ENCODE measurements around the gene LRRC56. TPM values are rescaled to one million over a fixed set of nuclear protein-coding genes. Genes with fewer than 3 reads are reported as not detected.

The LRRC56 gene
- total RNA-seq, 1 experiment from 2014 or later: 0.37 TPM

DNA sequence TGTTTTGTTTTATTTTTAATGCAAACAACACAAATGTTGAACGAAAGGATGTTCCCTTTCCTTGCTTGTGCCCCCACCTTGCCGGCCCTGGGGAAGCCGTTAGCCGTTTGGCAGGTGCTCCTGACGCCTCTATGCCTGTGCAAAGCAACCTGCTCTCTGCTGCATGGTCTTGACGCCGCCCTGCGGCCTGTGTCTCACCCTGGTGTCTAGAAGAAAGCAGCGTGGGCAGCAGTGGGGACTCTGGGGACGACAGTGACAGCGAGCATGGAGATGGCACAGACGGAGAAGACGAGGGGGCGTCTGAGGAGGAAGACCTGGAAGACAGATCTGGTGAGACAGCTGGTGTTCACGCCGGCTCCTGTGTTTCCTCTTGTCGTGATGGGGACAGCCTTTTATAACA, 44.4 kb downstream of the LRRC56 start:
- Histone ChIP-seq H3K4me2 (ENCODE audit: low read depth, low read length, poor library complexity, severe bottlenecking) (no peak overlapping the region), H3K9ac (ENCODE audit: low read length) (no peak overlapping the region), H3K4me1 (ENCODE audit: low read length) (peaks cover 12% of the 10 kb centered on the region), H3K79me2 (ENCODE audit: low read length) (peaks cover 65% of the 10 kb centered on the region), H2AFZ (ENCODE audit: low read length) (no peak overlapping the region), H4K20me1 (ENCODE audit: insufficient read depth, low read depth, low read length) (peaks cover 46% of the 10 kb centered on the region), H3K9me2 (replicated peaks; ENCODE audit: insufficient read depth, low read length) (no peaks in the 10 kb centered on the region), H3K9me3 (ENCODE audit: low read length) (no peaks in the 10 kb centered on the region), H3K36me3 (ENCODE audit: insufficient read depth, low read length) (peaks cover 20% of the 10 kb centered on the region), H3K4me3 (ENCODE audit: low read length) (no peak overlapping the region), H3K27me3 (ENCODE audit: low read length) (no peaks in the 10 kb centered on the region), H3K27ac (ENCODE audit: low read length) (no peak overlapping the region)
- DNase-seq: no peak

- no peaks in the 10 kb centered on the region for H3K27me3 ChIP-seq (ENCODE audit: low read length)
- H3K27ac ChIP-seq (ENCODE audit: low read length): no peak overlapping the region
- peaks cover 23% of the 10 kb centered on the region for H3K36me3 ChIP-seq (ENCODE audit: insufficient read depth, low read length)
- H2AFZ ChIP-seq (ENCODE audit: low read length): no peak overlapping the region
- peaks cover 24% of the 10 kb centered on the region for H4K20me1 ChIP-seq (ENCODE audit: insufficient read depth, low read depth, low read length)
- H3K9ac ChIP-seq (ENCODE audit: low read length): no peak overlapping the region
- H3K4me2 ChIP-seq (ENCODE audit: low read depth, low read length, poor library complexity, severe bottlenecking): no peak overlapping the region
- no peaks in the 10 kb centered on the region for H3K4me1 ChIP-seq (ENCODE audit: low read length)
- H3K4me3 ChIP-seq (ENCODE audit: low read length): no peak overlapping the region
- H3K9me2 ChIP-seq (replicated peaks; ENCODE audit: insufficient read depth, low read length): no peaks in the 10 kb centered on the region
- peaks cover 42% of the 10 kb centered on the region for H3K79me2 ChIP-seq (ENCODE audit: low read length)
- H3K9me3 ChIP-seq (ENCODE audit: low read length): no peaks in the 10 kb centered on the region
- DNase-seq: no peak
Observed at GRCh38 chr11:584287-584686, 47.0 kb downstream of the LRRC56 start.

- DNase-seq: no peak
- no peaks in the 10 kb centered on the region for H3K9me2 ChIP-seq (replicated peaks; ENCODE audit: insufficient read depth, low read length)
- H3K27ac ChIP-seq (ENCODE audit: low read length): no peak overlapping the region
- peaks cover 19% of the 10 kb centered on the region for H3K36me3 ChIP-seq (ENCODE audit: insufficient read depth, low read length)
- H3K4me2 ChIP-seq (ENCODE audit: low read depth, low read length, poor library complexity, severe bottlenecking): no peak overlapping the region
- no peaks in the 10 kb centered on the region for H3K4me1 ChIP-seq (ENCODE audit: low read length)
- no peaks in the 10 kb centered on the region for H3K27me3 ChIP-seq (ENCODE audit: low read length)
- no peaks in the 10 kb centered on the region for H3K9me3 ChIP-seq (ENCODE audit: low read length)
- no peak overlapping the region for H3K9ac ChIP-seq (ENCODE audit: low read length)
- peaks cover 27% of the 10 kb centered on the region for H3K79me2 ChIP-seq (ENCODE audit: low read length)
- H2AFZ ChIP-seq (ENCODE audit: low read length): no peak overlapping the region
- H3K4me3 ChIP-seq (ENCODE audit: low read length): no peak overlapping the region
- H4K20me1 ChIP-seq (ENCODE audit: insufficient read depth, low read depth, low read length): peaks cover 13% of the 10 kb centered on the region; the same call in 1 of the 2 replicates
Observed at GRCh38 chr11:586376-587316, 49.3 kb downstream of the LRRC56 start.

DNA sequence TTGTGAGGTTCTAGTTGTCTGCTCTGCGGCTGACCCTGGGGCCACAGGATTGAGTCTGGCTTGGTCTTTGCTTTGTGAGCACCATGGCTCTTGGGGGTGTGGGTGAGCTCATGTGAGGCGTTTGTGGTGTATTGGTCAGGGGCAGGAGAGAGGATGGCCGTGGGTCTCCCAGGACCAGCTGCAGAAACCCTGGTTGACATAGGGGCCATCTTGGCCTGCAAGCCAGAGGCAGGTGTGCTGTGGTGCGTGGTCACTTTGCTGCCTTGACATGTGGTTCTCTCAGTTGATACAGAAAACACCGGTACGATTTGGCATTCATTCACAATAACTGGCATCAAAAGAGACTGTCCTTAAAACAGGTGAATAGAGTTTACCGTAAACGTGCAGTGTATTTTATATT, 50.2 kb downstream of the LRRC56 start:
- Histone ChIP-seq H3K79me2 (ENCODE audit: low read length) (peaks cover 24% of the 10 kb centered on the region), H3K4me1 (ENCODE audit: low read length) (no peaks in the 10 kb centered on the region), H3K4me3 (ENCODE audit: low read length) (no peak overlapping the region), H4K20me1 (ENCODE audit: insufficient read depth, low read depth, low read length) (peaks cover 11% of the 10 kb centered on the region; the same call in 1 of the 2 replicates), H3K9me2 (replicated peaks; ENCODE audit: insufficient read depth, low read length) (no peaks in the 10 kb centered on the region), H3K27me3 (ENCODE audit: low read length) (no peaks in the 10 kb centered on the region), H2AFZ (ENCODE audit: low read length) (no peak overlapping the region), H3K9me3 (ENCODE audit: low read length) (no peaks in the 10 kb centered on the region), H3K27ac (ENCODE audit: low read length) (no peak overlapping the region), H3K9ac (ENCODE audit: low read length) (no peak overlapping the region), H3K36me3 (ENCODE audit: insufficient read depth, low read length) (peaks cover 17% of the 10 kb centered on the region), H3K4me2 (ENCODE audit: low read depth, low read length, poor library complexity, severe bottlenecking) (no peak overlapping the region)
- no peak for DNase-seq

- Histone ChIP-seq H3K4me3 (ENCODE audit: low read length) (no peak overlapping the region), H3K9me3 (ENCODE audit: low read length) (no peaks in the 10 kb centered on the region), H3K4me1 (ENCODE audit: low read length) (no peaks in the 10 kb centered on the region), H3K27me3 (ENCODE audit: low read length) (no peaks in the 10 kb centered on the region), H2AFZ (ENCODE audit: low read length) (no peak overlapping the region), H3K9me2 (replicated peaks; ENCODE audit: insufficient read depth, low read length) (no peaks in the 10 kb centered on the region), H3K27ac (ENCODE audit: low read length) (no peak overlapping the region), H4K20me1 (ENCODE audit: insufficient read depth, low read depth, low read length) (peaks cover 11% of the 10 kb centered on the region; the same call in 1 of the 2 replicates), H3K4me2 (ENCODE audit: low read depth, low read length, poor library complexity, severe bottlenecking) (no peak overlapping the region), H3K79me2 (ENCODE audit: low read length) (peaks cover 26% of the 10 kb centered on the region), H3K9ac (ENCODE audit: low read length) (no peak overlapping the region), H3K36me3 (ENCODE audit: insufficient read depth, low read length) (peaks cover 22% of the 10 kb centered on the region)
- no peak for DNase-seq
Observed at GRCh38 chr11:587978-588380, 50.7 kb downstream of the LRRC56 start.

GRCh38 chr11:589798-590197, 52.5 kb downstream of the LRRC56 start:
- H4K20me1 ChIP-seq (ENCODE audit: insufficient read depth, low read depth, low read length): peaks cover 11% of the 10 kb centered on the region; the same call in 1 of the 2 replicates
- no peaks in the 10 kb centered on the region for H3K9me3 ChIP-seq (ENCODE audit: low read length)
- H3K27ac ChIP-seq (ENCODE audit: low read length): no peak overlapping the region
- no peak overlapping the region for H3K9ac ChIP-seq (ENCODE audit: low read length)
- no peak overlapping the region for H3K4me2 ChIP-seq (ENCODE audit: low read depth, low read length, poor library complexity, severe bottlenecking)
- H3K4me1 ChIP-seq (ENCODE audit: low read length): no peaks in the 10 kb centered on the region
- DNase-seq: no peak
- no peaks in the 10 kb centered on the region for H3K27me3 ChIP-seq (ENCODE audit: low read length)
- H3K4me3 ChIP-seq (ENCODE audit: low read length): no peak overlapping the region
- no peak overlapping the region for H2AFZ ChIP-seq (ENCODE audit: low read length)
- H3K36me3 ChIP-seq (ENCODE audit: insufficient read depth, low read length): peaks cover 15% of the 10 kb centered on the region; the same call in 1 of the 2 replicates
- H3K9me2 ChIP-seq (replicated peaks; ENCODE audit: insufficient read depth, low read length): no peaks in the 10 kb centered on the region
- 0 out of 2 replicates have a peak, but pooled peaks cover 16% of the 10 kb centered on the region for H3K79me2 ChIP-seq (ENCODE audit: low read length)

- Histone ChIP-seq H3K4me3 (ENCODE audit: low read length) (no peak overlapping the region), H3K36me3 (ENCODE audit: insufficient read depth, low read length) (peaks cover 15% of the 10 kb centered on the region; the same call in 1 of the 2 replicates), H2AFZ (ENCODE audit: low read length) (no peak overlapping the region), H3K27me3 (ENCODE audit: low read length) (no peaks in the 10 kb centered on the region), H3K9ac (ENCODE audit: low read length) (no peak overlapping the region), H3K79me2 (ENCODE audit: low read length) (0 out of 2 replicates have a peak, but pooled peaks cover 16% of the 10 kb centered on the region), H3K27ac (ENCODE audit: low read length) (no peak overlapping the region), H3K4me1 (ENCODE audit: low read length) (no peaks in the 10 kb centered on the region), H3K9me3 (ENCODE audit: low read length) (no peaks in the 10 kb centered on the region), H3K9me2 (replicated peaks; ENCODE audit: insufficient read depth, low read length) (no peaks in the 10 kb centered on the region), H3K4me2 (ENCODE audit: low read depth, low read length, poor library complexity, severe bottlenecking) (no peak overlapping the region), H4K20me1 (ENCODE audit: insufficient read depth, low read depth, low read length) (peaks cover 17% of the 10 kb centered on the region; the same call in 1 of the 2 replicates)
- no peak for DNase-seq
Observed at GRCh38 chr11:590997-591396, 53.7 kb downstream of the LRRC56 start.

DNA sequence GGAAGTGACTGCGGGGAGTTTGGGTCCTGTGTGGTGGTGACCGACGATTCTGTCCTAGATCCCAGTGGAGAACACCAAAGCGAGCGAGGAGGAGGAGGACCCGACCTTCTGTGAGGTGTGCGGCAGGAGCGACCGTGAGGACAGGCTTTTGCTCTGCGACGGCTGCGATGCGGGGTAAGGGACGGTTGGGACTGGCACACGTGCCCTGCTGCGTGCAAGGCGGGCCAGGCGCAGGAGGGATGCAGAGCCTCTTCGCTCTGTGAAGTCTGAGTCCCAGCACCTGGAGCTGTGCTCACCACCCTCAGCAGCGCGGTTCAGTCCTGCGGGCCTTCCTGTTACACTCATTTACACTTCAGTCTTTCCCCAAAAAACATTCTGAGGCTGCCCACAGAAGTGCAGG, 55.2 kb downstream of the LRRC56 start:
- Histone ChIP-seq H3K27ac (ENCODE audit: low read length) (no peak overlapping the region), H3K4me1 (ENCODE audit: low read length) (no peaks in the 10 kb centered on the region), H2AFZ (ENCODE audit: low read length) (no peak overlapping the region), H4K20me1 (ENCODE audit: insufficient read depth, low read depth, low read length) (peaks cover 25% of the 10 kb centered on the region; the same call in 1 of the 2 replicates), H3K9me3 (ENCODE audit: low read length) (no peaks in the 10 kb centered on the region), H3K4me2 (ENCODE audit: low read depth, low read length, poor library complexity, severe bottlenecking) (no peak overlapping the region), H3K36me3 (ENCODE audit: insufficient read depth, low read length) (peaks cover 15% of the 10 kb centered on the region; the same call in 1 of the 2 replicates), H3K9ac (ENCODE audit: low read length) (no peak overlapping the region), H3K4me3 (ENCODE audit: low read length) (no peak overlapping the region), H3K9me2 (replicated peaks; ENCODE audit: insufficient read depth, low read length) (no peaks in the 10 kb centered on the region), H3K27me3 (ENCODE audit: low read length) (no peaks in the 10 kb centered on the region), H3K79me2 (ENCODE audit: low read length) (0 out of 2 replicates have a peak, but pooled peaks cover 16% of the 10 kb centered on the region)
- DNase-seq: no peak
